WTC11 (cell line): ENCODE data around the gene MED27.

Experiments
- CTCF ChIP-seq: fragments of 200-600 bp; IDR thresholded peaks from 2 replicates; pipeline ENCODE4 v1.8.0; 2022; ENCODE audit warnings: antibody characterized with exemption
- E2F1 ChIP-seq: sonication (generic); formaldehyde crosslinking; IDR thresholded peaks from 2 replicates; pipeline ENCODE4 v1.8.0; 2022; ENCODE audit warnings: mild to moderate bottlenecking, missing genetic modification reagents
- FOXP4 ChIP-seq: sonication (generic); formaldehyde crosslinking; IDR thresholded peaks from 2 replicates; pipeline ENCODE4 v1.8.0; 2022; ENCODE audit warnings: mild to moderate bottlenecking, missing genetic modification reagents
- JUN ChIP-seq: sonication (generic); formaldehyde crosslinking; IDR thresholded peaks from 2 replicates; pipeline ENCODE4 v1.8.0; 2023; ENCODE audit warnings: mild to moderate bottlenecking, missing genetic modification reagents
- MAX ChIP-seq: sonication (generic); formaldehyde crosslinking; IDR thresholded peaks from 2 replicates; pipeline ENCODE4 v1.8.0; 2022; ENCODE audit warnings: mild to moderate bottlenecking, missing genetic modification reagents
- ZNF396 ChIP-seq: fragments of 250-450 bp; sonication (Bioruptor Pico); IDR thresholded peaks from 2 replicates; pipeline ENCODE4 v1.8.0; 2021; ENCODE audit warnings: mild to moderate bottlenecking, moderate library complexity, borderline replicate concordance

- no peak for TF ChIP-seq CTCF
- TF ChIP-seq MAX (CRISPR knock-in tag) = no peak
- no peak for TF ChIP-seq JUN (CRISPR knock-in tag)
- TF ChIP-seq E2F1 (CRISPR knock-in tag) = no peak
- TF ChIP-seq ZNF396 (CRISPR knock-in tag) = no peak
- no peak for TF ChIP-seq FOXP4
Observed at GRCh38 chr9:131834721-131835120, 244.9 kb downstream of the MED27 start.
